ENCODE data around the gene CASD1.

CASD1 gene

DNA sequence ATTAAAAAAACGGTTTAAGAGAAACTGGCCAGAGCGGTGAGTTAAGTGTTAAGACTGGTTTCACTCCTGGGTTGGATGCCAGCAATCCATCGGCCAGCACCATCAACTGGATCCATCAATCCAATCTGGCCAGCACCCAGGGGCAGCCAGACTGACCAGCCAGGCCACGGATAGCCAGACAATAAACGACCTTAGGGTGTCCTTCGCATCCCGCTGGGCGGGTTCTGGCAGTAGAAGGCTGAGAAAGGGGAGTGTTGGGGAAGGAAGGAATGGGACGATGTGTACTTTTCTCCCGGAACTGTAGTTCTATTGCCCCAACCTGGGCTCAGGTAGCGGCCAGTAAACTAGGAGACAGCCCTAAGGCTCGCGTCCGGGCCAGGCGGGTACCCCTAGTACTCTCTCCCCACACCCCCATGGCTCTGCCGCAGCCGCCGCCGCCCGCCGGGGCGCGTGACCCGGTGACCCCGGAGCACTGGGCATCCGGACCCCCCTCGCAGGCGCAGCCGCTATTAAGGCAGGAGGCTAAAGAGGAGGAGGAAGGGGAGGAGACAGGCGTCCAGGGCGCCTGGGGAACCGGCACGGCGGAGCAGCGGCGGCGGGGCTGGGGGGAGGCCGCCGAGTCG is at the start of gene CASD1:
Gene CASD1, plus strand, starts transcription at position 546 of the 623 bp plus-strand sequence. CDS start 276 bp downstream, outside the sequence.
- peak; percentile 34 for DNase-seq

DNA sequence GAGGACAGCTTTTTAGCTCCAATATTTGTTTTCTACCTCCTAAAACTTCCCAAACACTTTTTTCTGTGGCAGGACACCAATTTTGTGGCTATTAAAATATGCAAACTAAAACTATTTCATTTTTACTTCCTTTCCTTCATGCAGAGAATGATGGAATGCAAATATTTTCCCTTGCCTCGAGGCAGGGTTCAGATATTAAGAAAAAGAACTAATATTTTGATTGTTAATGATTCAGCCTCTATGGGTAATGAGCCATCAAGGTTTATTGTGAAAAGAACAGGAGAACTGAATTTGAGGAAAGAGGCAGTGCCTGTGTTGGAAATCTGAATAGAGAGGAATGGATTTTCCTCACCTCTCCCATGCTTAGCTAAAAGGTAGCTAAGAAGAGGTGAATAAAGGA is 43.1 kb upstream of the CASD1 start:
- no peak for DNase-seq

DNA sequence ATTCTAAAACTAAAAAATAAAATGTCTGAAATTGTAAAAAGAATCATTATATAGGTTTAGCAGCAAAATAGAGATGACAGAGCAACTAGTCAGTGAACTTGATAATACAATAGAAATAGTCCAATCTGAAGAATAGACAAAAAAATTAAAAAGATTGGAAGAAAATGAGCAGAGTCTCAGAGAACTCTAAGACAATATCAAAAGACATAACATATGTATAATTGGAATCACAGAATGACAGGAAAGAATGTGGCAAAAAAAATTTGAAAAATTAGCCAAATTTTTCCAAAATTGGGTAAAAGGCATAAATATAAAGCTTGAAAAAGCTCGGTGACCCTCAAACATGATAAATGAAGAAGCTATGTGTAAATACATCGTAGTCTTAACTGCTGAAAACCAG is 38.0 kb upstream of the CASD1 start:
- DNase-seq: no peak

DNA sequence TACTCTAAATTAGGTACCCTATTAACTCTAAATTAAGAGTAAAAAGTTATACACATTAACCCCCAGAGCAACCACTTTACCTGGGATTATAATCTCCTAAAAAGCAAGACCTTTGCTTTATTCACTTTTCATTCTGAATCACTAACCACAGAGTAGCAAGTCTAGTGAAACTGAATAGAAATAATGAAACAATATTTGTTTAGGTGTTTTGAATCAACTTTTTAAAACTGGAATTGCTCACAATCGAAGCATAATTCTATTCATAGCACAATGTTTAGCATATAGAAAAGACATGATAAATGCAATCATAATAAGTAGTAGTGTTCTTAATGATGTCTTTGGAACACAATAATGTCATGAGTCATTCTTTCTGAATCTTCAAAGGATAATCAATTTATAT is 37.0 kb upstream of the CASD1 start:
- no peak for DNase-seq

DNA sequence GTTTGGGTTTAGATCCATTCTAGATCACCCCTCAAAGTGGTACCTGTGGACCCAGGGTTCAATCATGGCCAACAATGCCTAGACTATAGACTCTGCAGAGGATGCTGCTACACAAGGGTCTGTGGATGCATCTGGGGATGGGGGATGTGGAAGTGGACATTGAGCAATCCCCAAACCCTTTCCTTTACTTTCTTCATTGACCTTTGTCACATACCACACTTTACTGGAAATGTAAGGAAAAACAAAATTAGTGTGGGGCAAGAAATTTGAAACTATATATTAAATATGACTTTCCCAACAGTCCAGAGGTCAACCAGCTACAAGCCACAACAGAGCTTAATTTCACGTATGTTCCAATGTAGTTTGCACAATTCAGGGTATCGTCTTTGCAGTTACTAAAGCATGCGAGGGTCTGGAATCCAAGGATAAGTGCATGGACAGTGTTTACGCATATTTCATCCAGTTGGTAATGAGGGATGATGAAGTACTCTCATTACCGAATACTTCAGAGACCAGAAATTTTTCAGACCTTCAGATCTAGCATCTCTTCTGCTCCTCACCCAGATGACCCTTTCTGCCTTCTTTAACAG is 33.3 kb upstream of the CASD1 start:
- no peak for DNase-seq

DNA sequence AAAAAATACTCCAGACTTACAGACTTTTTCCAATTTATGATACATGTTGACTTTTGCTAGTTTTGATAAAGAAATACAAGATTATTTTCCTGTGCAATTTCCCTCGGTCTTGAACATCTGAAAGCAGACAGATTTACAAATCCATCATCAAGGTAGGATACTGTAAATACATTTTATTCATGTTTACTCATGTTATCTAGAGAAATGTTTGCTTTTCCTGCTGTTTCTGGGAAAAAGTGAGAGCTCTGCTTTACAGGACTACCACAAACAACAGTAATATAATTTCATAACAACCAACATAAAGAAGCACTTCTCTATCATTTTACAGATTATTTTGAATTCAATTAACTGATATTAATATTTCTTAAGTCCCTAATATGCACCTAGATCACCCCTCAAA is 31.7 kb upstream of the CASD1 start:
- no peak for DNase-seq

DNA sequence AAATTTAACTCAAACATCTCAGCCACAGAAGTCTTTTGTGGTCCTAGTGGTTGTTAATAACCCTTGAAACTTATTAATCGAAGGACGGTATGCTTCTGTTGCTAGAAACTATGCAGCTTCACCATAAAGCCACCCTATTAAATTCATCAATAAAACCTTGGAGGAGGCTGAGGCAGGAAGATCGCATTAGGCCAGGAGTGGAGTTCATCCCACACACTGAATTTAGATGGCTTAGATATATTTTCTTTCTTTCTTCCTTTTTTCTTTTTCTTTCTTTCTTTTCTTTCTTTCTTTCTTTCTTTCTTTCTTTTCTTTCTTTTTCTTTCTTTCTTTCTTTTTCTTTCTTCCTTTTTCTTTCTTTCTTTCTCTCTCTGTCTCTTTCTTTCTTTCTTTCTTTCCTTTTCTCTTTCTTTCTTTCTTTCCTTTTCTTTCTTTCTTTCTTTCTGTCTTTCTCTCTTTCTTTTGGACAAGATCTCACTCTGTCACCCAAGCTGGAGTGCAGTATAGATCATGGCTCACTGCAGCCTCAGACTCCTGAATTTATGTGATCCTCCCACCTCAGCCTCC is 30.9 kb upstream of the CASD1 start:
- DNase-seq: no peak

DNA sequence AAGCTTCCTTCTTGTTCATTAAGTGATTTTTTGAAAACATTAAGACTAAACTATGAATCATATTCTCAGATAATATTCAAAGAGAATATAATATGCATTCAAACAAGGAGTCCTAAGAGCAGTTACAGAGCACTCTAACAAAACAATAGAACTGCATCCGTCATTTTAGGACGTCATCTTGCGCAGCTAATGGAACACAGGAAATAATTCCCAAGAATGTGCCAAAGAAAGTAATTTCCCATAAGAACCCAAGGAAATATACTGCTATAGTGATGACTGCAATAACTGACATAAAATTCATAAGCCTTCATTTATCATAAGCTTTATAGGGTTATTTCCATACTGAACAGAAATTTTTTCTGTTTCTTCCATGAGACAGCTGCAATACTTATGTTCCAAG is 28.3 kb upstream of the CASD1 start:
- no peak for DNase-seq

DNA sequence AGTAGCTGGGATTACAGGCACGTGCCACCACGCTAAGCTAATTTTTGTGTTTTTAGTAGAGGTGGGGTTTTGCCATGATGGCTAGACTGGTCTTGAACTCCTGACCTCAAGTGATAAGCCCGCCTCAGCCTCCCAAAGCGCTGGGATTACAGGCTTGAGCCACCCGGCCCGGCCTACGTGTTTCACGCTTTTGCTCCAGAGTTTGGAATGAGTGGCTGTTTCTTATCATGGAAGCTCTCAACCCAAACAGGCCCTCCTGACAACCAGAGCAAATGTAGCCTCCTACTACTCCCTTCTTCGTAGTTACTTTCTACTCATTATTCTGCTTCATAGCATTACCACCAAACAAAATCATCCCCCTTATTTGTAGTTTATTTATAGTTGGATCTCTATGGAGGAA is 26.8 kb upstream of the CASD1 start:
- no peak for DNase-seq

DNA sequence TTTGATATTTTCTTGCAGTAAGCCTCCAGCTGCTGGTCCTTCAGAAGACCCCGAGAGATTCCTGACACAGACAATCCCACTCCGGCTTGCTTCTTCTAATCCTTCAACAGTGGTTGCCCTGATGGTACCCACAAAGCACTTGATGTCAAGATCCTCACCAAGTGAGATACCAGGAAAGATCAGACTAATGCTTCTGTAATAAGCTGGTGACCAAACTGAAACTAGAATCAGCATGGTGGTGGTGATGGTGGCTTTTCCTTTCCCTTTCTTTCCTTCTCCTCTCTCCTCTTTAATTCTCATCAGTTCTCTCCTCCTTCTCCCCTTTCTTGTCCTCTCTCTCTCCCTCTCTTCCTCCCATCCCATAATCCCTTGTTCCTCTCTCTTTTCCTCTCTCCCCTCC is 25.8 kb upstream of the CASD1 start:
- no peak for DNase-seq

DNA sequence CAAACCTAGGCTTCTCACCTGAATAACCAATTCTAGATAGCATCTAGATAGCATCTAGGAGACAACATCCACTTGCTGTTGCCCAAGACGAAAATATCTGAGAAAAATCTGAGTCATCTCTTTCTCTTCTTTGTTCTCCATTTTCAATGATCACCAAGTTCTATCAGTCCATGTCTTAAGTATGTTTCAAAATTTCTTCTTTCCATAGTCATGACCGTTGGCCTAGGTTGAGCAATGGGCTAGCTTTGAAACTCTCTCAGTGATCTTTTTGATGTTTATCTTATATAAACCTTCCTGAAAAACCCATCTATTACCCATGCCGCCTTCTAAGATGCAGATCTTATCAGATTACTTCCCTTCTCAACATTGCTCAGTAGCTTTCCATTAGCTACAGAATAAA is 23.4 kb upstream of the CASD1 start:
- no peak for DNase-seq

DNA sequence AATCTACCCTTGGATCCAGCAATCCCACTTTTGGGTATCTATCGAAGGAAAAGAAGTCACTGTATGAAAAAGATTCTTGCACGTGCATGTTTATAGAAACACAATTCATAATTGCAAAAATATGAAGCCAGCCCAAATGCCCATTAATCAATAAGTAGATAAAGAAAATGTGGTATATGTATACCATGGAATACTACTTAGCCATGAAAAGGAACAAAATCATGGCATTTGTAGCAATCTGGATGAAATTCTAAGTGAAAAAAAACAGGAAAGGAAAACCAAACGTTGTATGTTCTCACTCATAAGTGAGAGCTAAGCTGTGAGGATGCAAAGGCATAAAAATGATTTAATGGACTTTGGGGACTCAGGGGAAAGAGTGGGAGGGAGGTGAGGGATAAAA is 18.2 kb upstream of the CASD1 start:
- no peak for DNase-seq

DNA sequence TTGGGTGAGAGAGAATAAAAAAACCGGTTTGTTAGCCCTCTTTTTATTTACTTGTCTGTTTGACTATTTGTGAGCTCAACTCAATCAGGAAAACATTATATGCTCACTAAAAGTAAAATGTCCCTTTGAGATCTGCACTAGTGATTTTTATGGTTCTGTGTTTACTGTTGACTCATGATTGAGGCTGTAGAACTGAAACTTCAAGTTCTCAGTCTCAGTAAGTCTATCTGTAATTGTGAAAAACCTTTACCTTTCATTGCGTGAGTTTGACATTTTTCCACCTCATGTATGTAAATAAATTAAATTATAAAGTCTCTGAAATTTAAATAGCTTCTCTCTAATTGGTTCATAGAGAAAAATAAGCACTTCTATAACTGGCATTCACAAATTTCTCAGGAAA is 17.0 kb upstream of the CASD1 start:
- DNase-seq: no peak

DNA sequence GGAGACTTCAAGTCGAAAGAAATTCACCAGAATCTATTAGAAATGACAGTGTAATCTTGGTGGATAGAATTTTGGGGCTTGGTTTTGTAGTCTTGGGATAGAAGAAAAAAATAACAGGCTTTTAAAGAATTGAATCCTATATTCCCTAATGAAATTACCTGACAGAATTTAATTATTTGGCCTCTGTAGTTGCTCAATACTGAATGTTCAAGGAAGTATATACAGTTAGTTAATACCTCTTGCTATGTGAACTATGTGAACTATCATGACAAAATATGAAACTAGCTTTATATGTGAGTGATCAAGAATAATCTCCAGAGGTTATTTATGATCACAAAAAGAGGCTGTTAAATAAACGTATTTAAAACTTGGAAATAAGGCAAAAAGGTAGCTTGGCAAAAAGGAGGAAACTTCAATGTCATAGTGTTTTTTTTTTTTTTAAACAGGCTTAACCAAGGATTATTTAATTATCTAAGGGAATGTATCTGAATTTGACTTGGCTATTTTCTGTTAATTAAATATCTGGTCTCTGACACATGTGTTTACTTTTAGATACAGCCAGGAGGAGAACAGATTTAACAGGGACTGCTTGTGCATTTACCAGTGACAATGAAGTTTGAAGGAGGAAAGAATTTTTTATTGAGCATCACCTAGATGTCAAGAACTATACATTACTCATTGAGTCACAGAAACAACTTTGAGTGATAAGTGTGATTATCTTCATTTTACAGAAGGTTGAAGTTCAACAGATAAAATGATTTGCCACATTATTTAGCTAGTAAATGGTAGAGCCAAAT is 11.5 kb upstream of the CASD1 start:
- no peak for DNase-seq

DNA sequence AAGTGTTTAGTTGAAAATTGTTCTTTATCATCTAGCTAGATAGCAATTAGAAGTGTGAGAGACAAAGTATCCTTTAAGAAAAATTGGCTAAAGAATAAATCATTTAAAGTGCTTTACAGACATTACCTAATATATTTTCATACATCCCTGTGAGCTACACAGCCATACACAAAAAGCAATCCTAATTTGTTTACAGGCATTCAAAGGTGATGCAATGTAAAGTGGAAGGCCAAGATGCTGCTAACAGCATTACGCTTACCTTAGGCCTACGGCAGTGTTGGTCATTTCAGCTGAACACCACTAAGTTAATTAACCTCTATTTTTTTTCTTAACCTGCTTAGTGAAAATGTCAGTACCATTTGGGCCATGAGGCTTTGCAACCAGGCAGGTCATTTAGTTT is 10.7 kb upstream of the CASD1 start:
- no peak for DNase-seq

DNA sequence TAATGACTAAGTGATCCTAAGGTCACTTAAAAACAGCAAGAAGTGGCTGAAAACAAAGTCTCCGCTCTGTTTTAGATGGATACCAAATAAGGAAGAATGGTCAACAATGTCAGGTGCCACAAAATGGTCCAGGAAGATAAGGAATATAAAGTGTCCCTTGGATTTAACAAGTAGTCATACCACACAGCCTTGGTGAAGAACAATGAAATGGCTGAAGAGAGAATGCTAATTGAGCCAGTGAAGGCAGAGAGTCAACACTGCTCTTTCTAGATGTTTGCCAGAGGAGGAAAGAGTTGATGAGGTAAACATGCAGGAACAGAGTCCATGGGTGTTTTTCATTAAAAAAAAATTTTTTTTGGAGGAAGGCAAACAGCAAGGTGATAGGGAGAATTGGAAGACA is 2.1 kb upstream of the CASD1 start:
- DNase-seq: no peak

DNA sequence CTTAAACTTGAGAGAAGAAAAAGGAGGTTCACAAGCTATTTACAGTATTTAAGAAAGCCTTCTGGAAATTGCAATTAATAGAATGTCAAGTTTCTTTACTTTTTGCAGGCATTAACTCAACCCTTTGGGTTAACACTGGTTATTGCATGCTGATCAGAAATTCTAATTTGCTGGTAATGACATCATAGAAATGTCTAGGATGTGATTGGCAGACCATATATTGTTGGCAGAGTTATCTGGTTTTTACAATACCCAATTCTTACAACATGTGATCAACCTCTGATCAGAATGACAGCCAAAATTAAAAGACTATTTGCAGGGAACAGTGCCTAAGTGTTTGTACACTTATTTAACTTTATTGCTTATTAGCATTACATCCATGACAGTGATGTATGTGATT is 1.6 kb upstream of the CASD1 start:
- DNase-seq: no peak

DNA sequence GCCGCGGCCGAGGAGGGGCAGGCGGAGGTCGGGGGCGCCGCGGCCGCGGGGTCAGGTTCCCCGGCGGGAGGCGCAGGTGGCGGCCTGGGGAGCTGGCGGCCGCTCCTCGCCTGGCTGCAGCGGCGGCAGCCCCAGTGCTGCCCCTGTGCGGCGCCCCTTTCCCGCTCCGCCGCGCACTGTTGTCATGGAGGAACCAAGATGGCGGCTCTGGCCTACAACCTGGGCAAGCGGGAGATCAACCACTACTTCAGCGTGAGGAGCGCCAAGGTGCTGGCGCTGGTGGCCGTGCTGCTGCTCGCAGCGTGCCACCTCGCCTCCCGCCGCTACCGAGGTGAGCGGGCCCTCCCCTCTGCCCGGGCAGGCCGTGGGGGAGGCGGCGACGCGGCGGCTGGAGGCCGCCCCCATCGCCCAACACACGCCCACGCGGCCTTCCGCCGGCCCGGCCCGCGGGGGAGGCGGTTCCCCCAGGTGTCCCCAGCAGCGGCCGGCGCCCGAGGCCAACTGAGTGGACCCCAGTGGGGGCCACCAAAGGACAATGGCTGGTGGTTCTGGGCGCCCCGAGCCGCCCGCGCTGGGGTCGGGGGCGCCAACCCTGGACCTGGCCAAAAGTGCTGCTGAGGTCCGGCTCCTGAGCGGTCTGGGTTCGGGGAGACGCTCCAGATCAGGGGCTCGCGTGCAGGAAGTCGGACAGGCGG is 425 bp downstream of the CASD1 start:
- peak; percentile 38 for DNase-seq

DNA sequence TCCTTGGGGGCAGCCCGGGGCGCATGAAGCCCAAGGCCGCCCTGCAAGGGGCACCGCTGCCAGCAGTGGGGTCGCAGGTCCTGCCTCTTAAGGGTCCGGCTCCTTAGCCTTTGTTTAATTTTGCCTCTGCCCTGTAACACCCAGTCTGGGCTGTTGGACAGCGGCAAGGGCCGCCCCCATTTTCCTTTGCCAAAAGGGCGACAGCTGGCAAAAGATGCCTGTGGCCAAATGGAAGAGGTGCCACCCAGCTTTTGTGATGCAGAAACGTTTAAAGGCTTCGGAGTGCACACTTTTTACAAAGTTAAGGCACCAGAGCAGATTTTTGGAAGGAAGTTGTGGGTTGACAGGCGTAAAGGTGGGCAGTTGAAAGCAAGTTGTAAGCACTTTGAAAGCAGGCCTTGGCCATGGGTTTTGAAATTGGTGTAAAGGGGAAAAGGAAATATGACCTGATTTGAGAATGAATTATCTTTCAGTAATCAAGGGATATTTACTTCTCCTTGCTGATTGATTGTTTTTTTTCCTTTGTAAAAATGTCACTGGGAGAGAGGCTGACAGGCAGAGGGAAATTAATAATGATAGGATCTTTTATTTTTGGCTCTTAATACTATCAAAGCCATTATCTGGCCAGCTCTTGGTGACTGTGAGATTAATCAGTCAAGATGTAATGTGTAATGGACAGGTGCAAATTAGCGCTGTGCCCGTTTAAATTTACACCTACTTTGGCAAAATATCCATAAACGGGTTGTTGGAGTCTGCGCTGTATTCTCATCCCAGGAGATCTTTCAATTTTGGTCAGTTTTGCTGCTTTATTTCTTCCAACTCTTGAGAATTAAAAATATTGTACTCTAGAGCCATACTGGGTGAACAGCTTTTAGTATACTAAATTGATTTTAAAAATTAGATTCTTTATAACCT is 1.2 kb downstream of the CASD1 start:
- DNase-seq: peak; percentile 7

DNA sequence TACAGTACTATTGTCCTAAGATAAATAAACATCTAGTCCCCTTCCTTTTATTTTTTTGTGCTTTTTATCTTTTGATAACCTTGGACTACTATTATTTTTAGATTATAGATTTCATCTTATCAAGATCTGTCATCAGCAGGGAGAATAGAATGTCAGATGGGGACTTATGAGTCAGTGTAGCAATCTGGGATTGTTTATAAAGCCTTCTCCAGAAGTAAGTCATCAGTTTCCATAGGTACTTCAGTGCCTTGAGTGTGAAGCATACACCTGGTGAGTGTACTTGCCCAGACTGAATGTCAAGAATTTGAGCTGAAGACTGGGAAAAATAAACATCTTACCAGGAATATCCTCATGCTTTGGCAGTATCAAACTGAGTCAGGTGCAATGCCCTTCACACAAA is 2.1 kb downstream of the CASD1 start:
- DNase-seq: no peak

DNA sequence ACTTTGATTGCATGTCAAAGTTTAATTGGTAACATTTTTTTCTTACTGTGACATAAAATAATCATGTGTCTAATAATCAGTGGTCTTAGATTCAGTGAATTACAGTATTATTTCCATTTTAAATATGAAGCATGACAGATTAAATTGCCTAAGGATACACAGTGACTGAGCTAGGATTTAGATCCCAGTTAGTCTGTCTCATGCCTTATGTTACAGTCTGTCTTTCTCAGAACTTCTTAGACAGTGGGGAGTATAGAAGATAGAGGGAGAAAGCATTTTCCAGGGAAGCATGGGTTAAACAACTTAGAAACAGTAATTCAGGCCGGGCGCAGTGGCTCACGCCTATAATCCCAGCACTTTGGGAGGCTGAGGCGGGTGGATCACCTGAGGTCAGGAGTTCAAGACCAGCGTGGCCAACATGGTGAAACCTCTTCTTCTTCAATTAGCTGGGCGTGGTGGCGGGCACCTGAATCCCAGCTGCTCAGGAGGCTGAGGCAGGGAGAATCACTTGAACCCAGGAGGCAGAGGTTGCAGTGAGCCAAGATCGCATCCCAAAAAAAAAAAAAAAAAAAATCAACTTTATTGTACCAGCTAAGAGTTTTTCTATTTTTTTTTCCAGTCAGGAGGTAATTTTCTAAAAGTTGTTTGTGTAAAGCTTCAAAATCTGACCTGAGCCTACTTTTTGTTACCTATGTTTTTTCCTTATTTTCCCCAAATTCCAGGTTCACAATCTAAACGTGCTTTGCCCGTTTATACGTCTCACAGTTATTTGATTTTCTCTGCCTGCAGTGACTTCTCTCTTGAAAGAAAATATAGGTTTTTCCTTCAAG is 3.3 kb downstream of the CASD1 start:
- no peak for DNase-seq

DNA sequence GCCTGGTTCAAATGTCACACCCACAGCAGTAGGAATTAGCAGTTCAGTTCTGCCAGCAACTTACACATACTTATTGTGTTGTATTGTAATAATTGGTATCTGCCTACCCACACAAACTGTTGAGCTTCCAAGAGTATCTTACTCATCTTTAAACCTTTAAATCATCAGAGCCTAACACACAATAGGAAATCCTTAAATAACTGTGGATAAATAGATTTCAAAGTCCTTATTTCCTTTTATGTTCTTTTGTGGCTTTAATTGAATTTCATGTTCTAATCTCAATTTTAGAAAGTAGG is 3.9 kb downstream of the CASD1 start:
- no peak for DNase-seq
